HCT116 (cell line): Measurements from ENCODE around the gene EGFL7. TPM values are rescaled to one million over a fixed set of nuclear protein-coding genes. Genes with fewer than 3 reads are reported as not detected.

ENCODE experiments used
- ATAC-seq: fragments of 200-7000 bp; cut with Tn5 transposase; 2 replicates; pipeline ENCODE4 v1.9.1; 2020; ENCODE audit warnings: mild to moderate bottlenecking, moderate library complexity
- BruUV-seq: library from RNA; stranded (reverse); fragments of 400-500 nt; replicated peaks from 2 replicates; lab custom pipeline; 2021; lab: Mats Ljungman, UMichigan
- CTCF ChIA-PET: fragments of 300-600 bp; sonication (Branson Sonifier 250); formaldehyde crosslinking; loops from one replicate; lab custom pipeline; 2021; ENCODE audit warnings: antibody characterized with exemption; lab: Charles Lee
- POLR2A ChIA-PET: fragments of 300-600, 350-600 bp; sonication (Branson Sonifier 250); formaldehyde crosslinking; loops from one replicate; lab custom pipeline; 2021; ENCODE audit warnings: antibody characterized with exemption; lab: Charles Lee
- RAD21 ChIA-PET, 2 experiments: fragments of 300-600 bp; sonication (Branson Sonifier 250); formaldehyde crosslinking; loops; one replicate each; lab custom pipeline; 2023; ENCODE audit warnings: low total read pairs in 2 of 2; ENCODE audit not compliant: uncharacterized antibody in 2 of 2, unreplicated experiment in 2 of 2, low non-redundant PET in 1 of 2; lab: Charles Lee
- DNase-seq: peaks from one replicate; pipeline ENCODE4 v3.0.0-alpha.2; 2010; ENCODE audit warnings: low read depth, low spot score
- H2AFZ ChIP-seq: fragments of 200-600 bp; shearing (Covaris generic), sonication (generic); 2 replicates; pipeline ENCODE4 v1.6.1; 2017; ENCODE audit warnings: low read depth, mixed run types, mixed read lengths, antibody characterized with exemption, low read length; ENCODE audit not compliant: poor library complexity, severe bottlenecking
- H3K27ac ChIP-seq: 2 replicates; pipeline ENCODE4 v1.5.1; 2012; ENCODE audit warnings: low read depth, low read length
- H3K27me3 ChIP-seq: fragments of 200-600 bp; sonication (generic); 2 replicates; pipeline ENCODE4 v1.6.1; 2016; ENCODE audit warnings: mixed run types, low read length, mixed read lengths; ENCODE audit not compliant: insufficient read depth
- H3K36me3 ChIP-seq, 2 experiments: fragments of 200-500 bp in 1 of 2; fragments of 200-600 bp in 1 of 2; sonication (Bioruptor generic) in 1 of 2; sonication (generic) in 1 of 2; 2 replicates each; pipeline versions ENCODE4 v1.5.1 to v1.6.1; 2014 to 2016; ENCODE audit warnings: low read length in 2 of 2, inconsistent platforms in 1 of 2, mixed read lengths in 1 of 2, mixed run types in 1 of 2; ENCODE audit not compliant: insufficient read depth in 2 of 2, control insufficient read depth in 1 of 2
- H3K4me1 ChIP-seq, 2 experiments: fragments of 200-600 bp in 1 of 2; sonication (generic) in 1 of 2; 2 replicates each; pipeline versions ENCODE4 v1.5.1 to v1.6.1; 2012 to 2017; ENCODE audit warnings: low read length in 2 of 2, inconsistent platforms in 1 of 2, mild to moderate bottlenecking in 1 of 2, mixed read lengths in 1 of 2, mixed run types in 1 of 2, moderate library complexity in 1 of 2; ENCODE audit not compliant: insufficient read depth in 2 of 2, control insufficient read depth in 1 of 2
- H3K4me2 ChIP-seq: fragments of 200-600 bp; sonication (generic); 2 replicates; pipeline ENCODE4 v1.6.1; 2017; ENCODE audit warnings: mixed run types, low read length, mixed read lengths
- H3K4me3 ChIP-seq, 2 experiments: fragments of 200-600 bp in 1 of 2; sonication (generic) in 1 of 2; replicated peaks in 1 of 2; 2 replicates each; pipeline ENCODE4 v1.5.1; 2011 to 2016; ENCODE audit warnings: low read length in 2 of 2, control low read depth in 1 of 2, low read depth in 1 of 2, mild to moderate bottlenecking in 1 of 2, mixed read lengths in 1 of 2, mixed run types in 1 of 2
- H3K79me2 ChIP-seq: fragments of 200-600 bp; sonication (generic); 2 replicates; pipeline ENCODE4 v1.6.1; 2017; ENCODE audit warnings: mild to moderate bottlenecking, mixed run types, low read length, moderate library complexity, mixed read lengths; ENCODE audit not compliant: insufficient read depth
- H3K9ac ChIP-seq: fragments of 200-600 bp; sonication (generic); 2 replicates; pipeline ENCODE4 v1.6.1; 2016; ENCODE audit warnings: low read length, mixed read lengths
- H3K9me2 ChIP-seq: fragments of 200-600 bp; sonication (generic), shearing (Covaris generic); 2 replicates; pipeline ENCODE4 v1.6.1; 2017; ENCODE audit warnings: mixed run types, mild to moderate bottlenecking, moderate library complexity; ENCODE audit not compliant: insufficient read depth
- H3K9me3 ChIP-seq, 2 experiments: fragments of 200-500 bp in 1 of 2; fragments of 200-600 bp in 1 of 2; sonication (Bioruptor generic) in 1 of 2; sonication (generic) in 1 of 2; 2 replicates each; pipeline ENCODE4 v1.6.1; 2014 to 2017; ENCODE audit warnings: low read length in 2 of 2, mixed read lengths in 2 of 2, inconsistent platforms in 1 of 2, low read depth in 1 of 2, mild to moderate bottlenecking in 1 of 2, mixed run types in 1 of 2, moderate library complexity in 1 of 2; ENCODE audit not compliant: control insufficient read depth in 1 of 2, insufficient read depth in 1 of 2
- H4K20me1 ChIP-seq: fragments of 200-600 bp; sonication (generic), shearing (Covaris generic); 2 replicates; pipeline ENCODE4 v1.6.1; 2017; ENCODE audit warnings: mixed run types, mild to moderate bottlenecking, moderate library complexity; ENCODE audit not compliant: insufficient read depth
- CBX3 ChIP-seq: IDR thresholded peaks from 2 replicates; pipeline ENCODE4 v1.6.1; 2012; ENCODE audit warnings: low read depth
- POLR2A ChIP-seq: IDR thresholded peaks from 2 replicates; pipeline ENCODE4 v1.7.0; 2011; ENCODE audit warnings: borderline replicate concordance; ENCODE audit not compliant: insufficient read depth, insufficient read length; ENCODE audit errors: extremely low read depth
- SIN3A ChIP-seq: IDR thresholded peaks from 2 replicates; pipeline ENCODE4 v1.6.1; 2012; ENCODE audit warnings: low read depth
- TCF7L2 ChIP-seq: IDR thresholded peaks from 2 replicates; pipeline ENCODE4 v1.7.0; 2011; ENCODE audit warnings: borderline replicate concordance, inconsistent platforms; ENCODE audit not compliant: insufficient read depth, insufficient read length; ENCODE audit errors: extremely low read depth
- YY1 ChIP-seq: IDR thresholded peaks from 2 replicates; pipeline ENCODE4 v1.6.1; 2011; ENCODE audit warnings: low read length, low read depth, moderate library complexity, mild to moderate bottlenecking; ENCODE audit not compliant: insufficient replicate concordance; ENCODE audit errors: extremely low read depth
- ZNF274 ChIP-seq: fragments of 200-500 bp; sonication (Bioruptor generic); IDR thresholded peaks from 2 replicates; pipeline ENCODE4 v1.6.1; 2014; ENCODE audit warnings: mild to moderate bottlenecking, low read depth, low read length, inconsistent platforms
- intact Hi-C: fragments of 100-400 bp; cut with micrococcal nuclease; formaldehyde crosslinking; loops from 2 replicates; pipeline ENCODE4 v1.10.0; 2022
- total RNA-seq: library from RNA; stranded (reverse); gene quantifications from one replicate; pipeline ENCODE4 v1.2.1, GENCODE V29; 2021; ENCODE audit not compliant: unreplicated experiment

The EGFL7 gene
- total RNA-seq, 1 experiment from 2014 or later, result 82.0 TPM

- Histone ChIP-seq H3K9me2 (no peaks in the 10 kb centered on the region), H4K20me1 (no peaks in the 10 kb centered on the region), H3K4me3 (no peak overlapping the region), H3K9ac (no peak overlapping the region), H3K36me3 (no peaks in the 10 kb centered on the region), H2AFZ (no peak overlapping the region), H3K27me3 (no peaks in the 10 kb centered on the region), H3K9me3 (no peaks in the 10 kb centered on the region), H3K4me2 (no peak overlapping the region), H3K27ac (no peak overlapping the region), H3K4me1 (peaks cover 0 to 2% of the 10 kb centered on the region in 2 experiments; a peak in 2 of 4 replicates), H3K79me2 (no peaks in the 10 kb centered on the region)
- ChIA-PET POLR2A (no interaction called here), RAD21 (no interaction called here), CTCF (no interaction called here)
- no peak for ATAC-seq
- intact Hi-C loops, result no loop called here
- no peak for TF ChIP-seq TCF7L2
- no peak for TF ChIP-seq YY1
- no peak for TF ChIP-seq CBX3
- TF ChIP-seq SIN3A, result no peak
- BruUV-seq, result no TSS peak
- no peak for DNase-seq
Observed at GRCh38 chr9:136650021-136650420, 12.7 kb upstream of the EGFL7 start.

- no peak for TF ChIP-seq ZNF274
- no peak for TF ChIP-seq POLR2A
- intact Hi-C loops, result no loop called here
- H3K9ac ChIP-seq, result no peak overlapping the region
- H3K9me2 ChIP-seq, result no peaks in the 10 kb centered on the region
- no peak overlapping the region for H3K4me3 ChIP-seq
- H3K4me2 ChIP-seq, result no peak overlapping the region
- no peaks in the 10 kb centered on the region for H3K4me1 ChIP-seq
- ChIA-PET RAD21 (no interaction called here), POLR2A (no interaction called here), CTCF (no interaction called here)
- ATAC-seq (no peak), DNase-seq (no peak)
- H3K9me3 ChIP-seq, result no peaks in the 10 kb centered on the region
- H3K27me3 ChIP-seq, result no peaks in the 10 kb centered on the region
- no peak overlapping the region for H2AFZ ChIP-seq
- BruUV-seq, result no TSS peak
- no peaks in the 10 kb centered on the region for H3K36me3 ChIP-seq
- no peak overlapping the region for H3K27ac ChIP-seq
- no peaks in the 10 kb centered on the region for H4K20me1 ChIP-seq
- H3K79me2 ChIP-seq, result no peaks in the 10 kb centered on the region
Observed at GRCh38 chr9:136650648-136651047, 12.1 kb upstream of the EGFL7 start.
